NOMO-1 (cell line): ENCODE results near the gene RPF1.
A peak's percentile ranks its signal among the peaks of the same experiment; 100 is the strongest.
"Not testable (repeated sequence)": the region's sequence is repeated elsewhere in the genome, so short reads cannot be mapped to it uniquely, and the experiment has no call there.

Experiments used
- DNase-seq, 2 experiments: peaks; one replicate each; lab custom pipeline; 2025; ENCODE audit not compliant: unreplicated experiment in 2 of 2; lab: John Stamatoyannopoulos, UW

The RPF1 gene

GRCh38 chr1:84489766-84490165 lies 10.7 kb downstream of the RPF1 start:
- no peak for DNase-seq

GRCh38 chr1:84492726-84493125 lies 13.7 kb downstream of the RPF1 start:
- no peak for DNase-seq

GRCh38 chr1:84493747-84494146 lies 14.7 kb downstream of the RPF1 start:
- no peak for DNase-seq

- DNase-seq: no peak
Observed at GRCh38 chr1:84496498-84496897, 17.4 kb downstream of the RPF1 start.

GRCh38 chr1:84497631-84498275 lies 18.7 kb downstream of the RPF1 start:
- peak in 1 of 2 experiments; percentile 33 for DNase-seq

- no peak for DNase-seq
Observed at GRCh38 chr1:84502927-84503326, 23.9 kb downstream of the RPF1 start.

- DNase-seq: no peak
Observed at GRCh38 chr1:84504580-84505492, 25.8 kb downstream of the RPF1 start.

GRCh38 chr1:84505493-84506001 lies 26.5 kb downstream of the RPF1 start:
- peak; percentile 68 to 73 for DNase-seq

GRCh38 chr1:84506002-84506728 lies 27.1 kb downstream of the RPF1 start, which contains the start of the genes GNG5 and SPATA1:
GNG5 (minus strand) TSS chr1:84506581; CDS start chr1:84506091, 490 bp downstream.
SPATA1 (plus strand) TSS chr1:84506386; CDS start chr1:84516360, 9,974 bp downstream.
- DNase-seq: peak; percentile 94 to 97

- peak in 1 of 2 experiments; percentile 51 for DNase-seq
Observed at GRCh38 chr1:84506729-84507453, 27.8 kb downstream of the RPF1 start.

- not testable (repeated sequence) for DNase-seq
Observed at GRCh38 chr1:84507887-84508286, 28.8 kb downstream of the RPF1 start.

GRCh38 chr1:84508510-84508909 lies 29.4 kb downstream of the RPF1 start:
- DNase-seq: no peak

- no peak for DNase-seq
Observed at GRCh38 chr1:84509029-84509428, 30.0 kb downstream of the RPF1 start.

GRCh38 chr1:84510165-84510564 lies 31.1 kb downstream of the RPF1 start:
- no peak for DNase-seq

- DNase-seq: no peak
Observed at GRCh38 chr1:84510668-84511067, 31.6 kb downstream of the RPF1 start.

GRCh38 chr1:84524590-84524989 lies 45.5 kb downstream of the RPF1 start:
- DNase-seq: no peak

GRCh38 chr1:84525779-84526178 lies 46.7 kb downstream of the RPF1 start:
- no peak for DNase-seq

- no peak for DNase-seq
Observed at GRCh38 chr1:84538599-84538998, 59.5 kb downstream of the RPF1 start.

GRCh38 chr1:84539972-84540371 lies 60.9 kb downstream of the RPF1 start:
- no peak for DNase-seq

GRCh38 chr1:84540759-84541158 lies 61.7 kb downstream of the RPF1 start:
- no peak for DNase-seq
